GM21619 (cell line): ENCODE data around the gene TPTE2.
"Not testable (repeated sequence)": the region's sequence is repeated elsewhere in the genome, so short reads cannot be mapped to it uniquely, and the experiment has no call there.

ENCODE experiments used
- ATAC-seq: cut with Tn5 transposase; IDR thresholded peaks from one replicate; pipeline ENCODE4 v1.9.1; 2021; ENCODE audit not compliant: unreplicated experiment

The TPTE2 gene

GRCh38 chr13:19572280-19572679 is 10.9 kb upstream of the TPTE2 start:
- ATAC-seq = no peak

- ATAC-seq = peak; percentile 67
Observed at GRCh38 chr13:19567820-19568534, 6.6 kb upstream of the TPTE2 start.

- ATAC-seq = no peak
Observed at GRCh38 chr13:19561585-19561984, 253 bp upstream of the TPTE2 start.

GRCh38 chr13:19560672-19561071 is 660 bp downstream of the TPTE2 start:
- ATAC-seq = not testable (repeated sequence)

GRCh38 chr13:19559739-19560138 is 1.6 kb downstream of the TPTE2 start:
- ATAC-seq = not testable (repeated sequence)

GRCh38 chr13:19557287-19557686 is 4.0 kb downstream of the TPTE2 start:
- not testable (repeated sequence) for ATAC-seq

GRCh38 chr13:19549245-19549644 is 12.1 kb downstream of the TPTE2 start:
- ATAC-seq = not testable (repeated sequence)

- not testable (repeated sequence) for ATAC-seq
Observed at GRCh38 chr13:19525634-19526033, 35.7 kb downstream of the TPTE2 start.

- ATAC-seq = no peak
Observed at GRCh38 chr13:19519049-19519448, 42.3 kb downstream of the TPTE2 start.

GRCh38 chr13:19507623-19508022 is 53.7 kb downstream of the TPTE2 start:
- not testable (repeated sequence) for ATAC-seq

GRCh38 chr13:19460126-19460525 is 101.2 kb downstream of the TPTE2 start:
- ATAC-seq = not testable (repeated sequence)

- not testable (repeated sequence) for ATAC-seq
Observed at GRCh38 chr13:19439056-19439686, 122.2 kb downstream of the TPTE2 start.

GRCh38 chr13:19437780-19438179 is 123.6 kb downstream of the TPTE2 start:
- not testable (repeated sequence) for ATAC-seq

GRCh38 chr13:19422236-19422635 is 139.1 kb downstream of the TPTE2 start:
- not testable (repeated sequence) for ATAC-seq

GRCh38 chr13:19412494-19412893 is 148.8 kb downstream of the TPTE2 start:
- not testable (repeated sequence) for ATAC-seq

- ATAC-seq = not testable (repeated sequence)
Observed at GRCh38 chr13:19382746-19383511, 178.4 kb downstream of the TPTE2 start.

- no peak for ATAC-seq
Observed at GRCh38 chr13:19382111-19382510, 179.2 kb downstream of the TPTE2 start.
